ENCODE results near the gene CRIM1. TPM values are rescaled to one million over a fixed set of nuclear protein-coding genes. Genes with fewer than 3 reads are reported as not detected.

Gene CRIM1
- total and polyA plus RNA-seq, 12 donors: 14.1 to 83.6 (median 54.8) TPM

DNA sequence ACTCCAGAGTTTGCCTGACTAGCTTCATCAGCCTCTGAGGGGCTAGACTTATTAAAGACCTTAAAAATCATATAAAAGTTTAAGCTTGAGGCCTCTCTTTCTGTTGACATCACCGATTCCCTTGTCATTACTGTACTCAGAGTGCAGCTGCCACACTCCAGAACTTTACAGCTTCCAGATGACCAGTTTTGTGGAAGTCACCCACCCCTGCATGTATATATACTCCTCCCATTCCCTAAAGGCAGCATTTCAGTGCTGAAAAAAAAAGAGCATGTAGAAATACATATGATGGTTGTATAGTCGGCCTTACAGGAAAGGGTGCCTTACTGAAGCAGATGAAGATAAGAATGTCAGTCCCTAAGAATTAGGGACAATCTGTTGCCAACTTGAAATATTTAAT is 125.1 kb downstream of the CRIM1 start:
- peaks cover 0 to 72% (median 25%) of the 10 kb centered on the region in 9 donors for H3K36me3 ChIP-seq
- no peak for ATAC-seq
- intact Hi-C loops (cut with DNase I): no loop called here
- peaks cover 0 to 15% (median 4%) of the 10 kb centered on the region in 11 donors for H3K9me3 ChIP-seq
- TF ChIP-seq, protein P1, sequence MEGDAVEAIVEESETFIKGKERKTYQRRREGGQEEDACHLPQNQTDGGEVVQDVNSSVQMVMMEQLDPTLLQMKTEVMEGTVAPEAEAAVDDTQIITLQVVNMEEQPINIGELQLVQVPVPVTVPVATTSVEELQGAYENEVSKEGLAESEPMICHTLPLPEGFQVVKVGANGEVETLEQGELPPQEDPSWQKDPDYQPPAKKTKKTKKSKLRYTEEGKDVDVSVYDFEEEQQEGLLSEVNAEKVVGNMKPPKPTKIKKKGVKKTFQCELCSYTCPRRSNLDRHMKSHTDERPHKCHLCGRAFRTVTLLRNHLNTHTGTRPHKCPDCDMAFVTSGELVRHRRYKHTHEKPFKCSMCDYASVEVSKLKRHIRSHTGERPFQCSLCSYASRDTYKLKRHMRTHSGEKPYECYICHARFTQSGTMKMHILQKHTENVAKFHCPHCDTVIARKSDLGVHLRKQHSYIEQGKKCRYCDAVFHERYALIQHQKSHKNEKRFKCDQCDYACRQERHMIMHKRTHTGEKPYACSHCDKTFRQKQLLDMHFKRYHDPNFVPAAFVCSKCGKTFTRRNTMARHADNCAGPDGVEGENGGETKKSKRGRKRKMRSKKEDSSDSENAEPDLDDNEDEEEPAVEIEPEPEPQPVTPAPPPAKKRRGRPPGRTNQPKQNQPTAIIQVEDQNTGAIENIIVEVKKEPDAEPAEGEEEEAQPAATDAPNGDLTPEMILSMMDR (IDR thresholded peaks at IDR 0.05): no peak
- H3K4me3 ChIP-seq: no peak overlapping the region
- peaks cover 10 to 49% (median 36%) of the 10 kb centered on the region in 9 donors for H3K4me1 ChIP-seq
- H3K27ac ChIP-seq: no peak overlapping the region
- WGBS, 2 donors: 78 to 90% methylated on average over 2 of the region's 2 CpGs
- H3K27me3 ChIP-seq: no peaks in the 10 kb centered on the region
- DNase-seq: no peak

DNA sequence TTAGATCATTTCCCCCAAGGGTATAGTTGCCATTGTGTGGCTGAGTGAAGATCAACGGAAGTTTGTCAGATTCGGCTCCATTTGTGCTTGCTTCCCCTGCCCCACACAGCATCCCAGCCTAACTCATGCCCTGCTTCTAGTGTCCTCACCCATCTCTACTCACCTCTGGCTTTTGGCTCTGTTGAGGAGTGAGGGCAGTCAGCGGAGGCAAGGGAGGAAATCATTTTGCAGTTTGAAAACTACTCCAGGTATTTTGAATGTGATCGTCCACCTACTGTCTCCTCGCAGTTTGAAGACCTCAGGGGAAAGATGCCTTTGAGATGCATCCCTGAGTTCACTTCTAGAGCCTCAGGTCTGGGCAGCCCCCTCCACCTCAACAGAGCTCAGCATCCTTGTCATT is 126.1 kb downstream of the CRIM1 start:
- WGBS, 2 donors: 92% methylated on average over 5 of the region's 5 CpGs
- Histone ChIP-seq H3K4me1 (peaks cover 16 to 60% (median 47%) of the 10 kb centered on the region in 9 donors), H3K36me3 (peaks cover 0 to 71% (median 23%) of the 10 kb centered on the region in 9 donors), H3K27me3 (no peaks in the 10 kb centered on the region), H3K27ac (no peak overlapping the region), H3K9me3 (peaks cover 0 to 5% (median 0%) of the 10 kb centered on the region in 11 donors), H3K4me3 (no peak overlapping the region)
- TF ChIP-seq, protein P1 (IDR thresholded peaks at IDR 0.05): no peak
- DNase-seq: no peak
- no peak for ATAC-seq
- intact Hi-C loops (cut with DNase I): no loop called here

DNA sequence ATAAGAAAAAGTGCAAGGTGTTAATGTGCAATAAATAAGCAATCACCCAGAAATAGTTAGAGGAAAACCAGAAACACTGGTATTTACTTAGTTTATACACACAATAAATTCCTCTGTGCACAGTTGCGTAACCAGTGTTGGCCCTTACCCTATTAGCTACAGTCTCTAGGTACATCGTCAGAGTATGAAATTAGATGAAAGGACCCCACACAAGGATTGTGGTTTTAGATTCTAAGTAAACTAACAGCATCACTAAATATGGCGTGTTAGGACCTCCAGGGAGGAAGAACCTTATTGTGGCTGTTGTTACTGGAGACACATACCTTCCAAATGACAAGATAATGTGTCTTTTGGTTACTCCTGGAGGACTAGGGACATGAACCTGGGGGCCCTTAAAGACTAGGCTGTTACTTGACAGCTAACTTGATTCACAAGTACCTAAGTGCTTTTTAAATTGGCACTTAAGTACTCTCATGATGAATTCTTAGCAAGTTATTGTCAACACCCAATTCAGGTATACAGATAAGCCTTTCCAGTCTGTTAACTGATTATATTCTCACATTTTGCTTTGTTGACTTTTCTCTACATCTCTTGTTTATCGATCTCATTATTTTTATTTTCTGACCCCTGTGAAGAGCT is 127.1 kb downstream of the CRIM1 start:
- Histone ChIP-seq H3K27ac (peak overlapping the region in 3 of 10 donors; percentile 41 to 83 (median 81)), H3K36me3 (peaks cover 0 to 61% (median 13%) of the 10 kb centered on the region in 9 donors), H3K9me3 (no peaks in the 10 kb centered on the region), H3K27me3 (no peaks in the 10 kb centered on the region), H3K4me3 (no peak overlapping the region), H3K4me1 (peaks cover 19 to 65% (median 55%) of the 10 kb centered on the region in 9 donors)
- no peak for ATAC-seq
- DNase-seq: no peak
- TF ChIP-seq, protein P1 (IDR thresholded peaks at IDR 0.05): no peak
- 77 to 84% methylated on average over 4 of the region's 4 CpGs for WGBS, 2 donors
- intact Hi-C loops (cut with DNase I): no loop called here

DNA sequence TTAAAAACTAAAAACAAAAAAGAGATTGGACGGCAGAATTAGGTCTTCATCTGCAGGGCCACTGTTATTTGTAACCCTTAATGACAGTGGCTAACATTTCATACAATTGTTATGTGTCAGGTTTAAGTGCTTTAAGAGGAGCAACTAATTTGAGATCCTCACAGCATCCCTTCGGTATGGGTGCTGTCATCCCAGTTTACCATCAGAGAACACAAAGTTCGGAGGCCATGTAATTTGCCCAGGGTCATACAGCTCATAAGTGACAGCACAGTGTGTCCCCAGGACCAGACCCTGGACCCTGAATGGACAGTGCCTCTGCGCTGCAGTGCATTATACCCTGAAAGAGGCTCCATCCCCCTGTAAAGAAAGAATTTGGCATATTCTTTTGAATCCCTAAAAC is 127.7 kb downstream of the CRIM1 start:
- 61 to 77% methylated on average over 4 of the region's 4 CpGs for WGBS, 2 donors
- intact Hi-C loops (cut with DNase I): no loop called here
- Histone ChIP-seq H3K27me3 (no peaks in the 10 kb centered on the region), H3K27ac (peak overlapping the region in 3 of 10 donors; percentile 41 to 83 (median 81)), H3K4me3 (no peak overlapping the region), H3K9me3 (no peaks in the 10 kb centered on the region), H3K4me1 (peaks cover 16 to 65% (median 54%) of the 10 kb centered on the region in 9 donors), H3K36me3 (peaks cover 0 to 57% (median 11%) of the 10 kb centered on the region in 9 donors)
- DNase-seq: no peak
- peak in 5 of 8 donors; percentile 26 to 84 (median 48) for ATAC-seq
- TF ChIP-seq, protein P1 (IDR thresholded peaks at IDR 0.05): no peak
